ENCODE results near the gene BMP8A.

- no peak for TF ChIP-seq CTCF (IDR thresholded peaks at IDR 0.05; ENCODE audit: borderline replicate concordance, extremely low read depth, low read length, poor library complexity, severe bottlenecking)
- TF ChIP-seq EZH2 (IDR thresholded peaks at IDR 0.05; ENCODE audit: borderline replicate concordance, low read depth, low read length, severe bottlenecking) = no peak
Measured at GRCh38 chr1:39474810-39475209, 16.6 kb upstream of the BMP8A start.

Measured in DND-41 (cell line).